ENCODE measurements around the gene TEPSIN.

DNA sequence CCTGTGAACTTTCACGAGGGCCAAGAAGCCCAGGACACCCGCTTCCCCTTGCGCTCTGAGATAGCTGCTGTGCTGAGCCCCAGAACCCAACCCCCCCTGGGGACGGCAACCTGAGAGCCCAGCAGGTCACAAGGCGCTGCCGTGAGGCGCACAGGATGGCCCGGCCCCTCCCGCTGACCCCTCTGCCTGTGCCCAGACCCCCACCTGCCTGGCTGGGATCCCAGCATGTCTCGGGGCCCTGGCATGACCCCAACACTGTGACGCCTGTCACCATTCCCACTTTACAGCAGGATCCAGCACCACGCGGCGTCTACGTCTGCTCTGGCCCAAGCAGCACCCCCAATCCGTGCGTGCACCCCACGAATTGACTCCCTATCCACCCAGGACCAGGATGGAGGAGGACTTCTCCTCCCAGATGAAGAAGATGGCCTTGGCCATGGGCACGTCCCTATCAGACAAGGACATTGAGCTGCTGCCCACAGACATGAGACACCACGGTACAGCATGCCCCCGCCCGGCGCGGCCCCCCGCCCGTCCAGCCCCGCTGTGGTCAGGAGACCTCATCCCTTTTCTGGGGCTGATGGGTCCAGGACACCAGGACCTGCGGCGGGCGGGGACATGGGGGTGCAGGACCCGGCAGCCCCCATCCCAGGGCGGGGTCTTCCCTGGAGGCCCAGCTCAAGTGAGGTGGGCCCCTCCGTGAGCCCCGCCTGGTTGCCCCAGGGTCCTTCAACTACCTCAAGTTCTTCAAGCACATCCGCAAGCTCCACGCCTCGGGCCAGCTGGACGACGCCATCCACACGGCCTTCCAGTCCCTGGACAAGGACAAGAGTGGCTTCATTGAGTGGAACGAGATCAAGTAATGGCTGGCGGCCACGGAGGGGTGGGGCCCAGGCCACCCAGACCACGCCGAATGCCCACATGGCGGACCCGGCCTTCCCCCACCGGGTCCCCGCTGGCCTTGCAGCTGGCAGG lies 57.7 kb downstream of the TEPSIN start:
- TF ChIP-seq EGR1 (IDR thresholded peaks at IDR 0.05) (no peak), CEBPB (IDR thresholded peaks at IDR 0.05) (no peak)

All from Ishikawa (cell line).